Frontal cortex (tissue), 4 donors: ENCODE results near the gene MTUS2. TPM values are rescaled to one million over a fixed set of nuclear protein-coding genes. Genes with fewer than 3 reads are reported as not detected.
A peak's percentile ranks its signal among the peaks of the same experiment; 100 is the strongest.

Experiments used
- DNase-seq, 2 donors: peaks; one replicate each; pipeline ENCODE4 v3.0.0; 2012; ENCODE audit warnings: low spot score in 2 of 2
- FAIRE-seq: peaks from 2 replicates; lab custom pipeline; 2012; peaks lifted over from hg19 to GRCh38; lab: Jason Lieb, UNC
- total RNA-seq: library from RNA; depleted of rRNA; stranded (reverse); fragments of >200 nt; gene quantifications from one replicate; pipeline ENCODE4 v1.2.3, GENCODE V29; 2014
- donor health status: control.
- donor health status: control.
- donor health status: control.

The MTUS2 gene
- total RNA-seq, 1 donor from 2014 or later = 7.3 TPM

- FAIRE-seq = no peak
- DNase-seq = peak; percentile 78 to 88
These were observed 688.2 kb downstream of the MTUS2 start for GRCh38 chr13:29508130-29508875.

GRCh38 chr13:29508876-29509252 lies 688.7 kb downstream of the MTUS2 start:
- no peak for FAIRE-seq
- DNase-seq = no peak

- FAIRE-seq (no peak), DNase-seq (no peak)
These were observed 690.0 kb downstream of the MTUS2 start for GRCh38 chr13:29509999-29510589.

- no peak for DNase-seq
- FAIRE-seq = no peak
These were observed 690.5 kb downstream of the MTUS2 start for GRCh38 chr13:29510651-29511084.

GRCh38 chr13:29511106-29511796 lies 691.1 kb downstream of the MTUS2 start:
- FAIRE-seq = no peak
- no peak for DNase-seq

- FAIRE-seq (no peak), DNase-seq (no peak)
These were observed 691.8 kb downstream of the MTUS2 start for GRCh38 chr13:29511980-29512379.

- FAIRE-seq (no peak), DNase-seq (no peak)
These were observed 693.2 kb downstream of the MTUS2 start for GRCh38 chr13:29513002-29513980.

GRCh38 chr13:29513981-29514719 lies 694.0 kb downstream of the MTUS2 start:
- DNase-seq = no peak
- no peak for FAIRE-seq

- FAIRE-seq (no peak), DNase-seq (no peak)
These were observed 694.7 kb downstream of the MTUS2 start for GRCh38 chr13:29514720-29515310.

GRCh38 chr13:29515372-29515771 lies 695.2 kb downstream of the MTUS2 start:
- DNase-seq = no peak
- FAIRE-seq = no peak

GRCh38 chr13:29516012-29516411 lies 695.9 kb downstream of the MTUS2 start:
- FAIRE-seq = no peak
- DNase-seq = no peak

- no peak for DNase-seq
- FAIRE-seq = no peak
These were observed 696.7 kb downstream of the MTUS2 start for GRCh38 chr13:29516880-29517279.

GRCh38 chr13:29519921-29520320 lies 699.8 kb downstream of the MTUS2 start:
- no peak for DNase-seq
- FAIRE-seq = no peak

GRCh38 chr13:29520671-29521070 lies 700.5 kb downstream of the MTUS2 start:
- DNase-seq = no peak
- FAIRE-seq = no peak

- FAIRE-seq = no peak
- no peak for DNase-seq
These were observed 701.2 kb downstream of the MTUS2 start for GRCh38 chr13:29521336-29521735.

GRCh38 chr13:29522044-29522685 lies 702.0 kb downstream of the MTUS2 start:
- FAIRE-seq (no peak), DNase-seq (no peak)

GRCh38 chr13:29523199-29523961 lies 703.2 kb downstream of the MTUS2 start:
- DNase-seq (no peak), FAIRE-seq (no peak)

- DNase-seq (no peak), FAIRE-seq (no peak)
These were observed 704.0 kb downstream of the MTUS2 start for GRCh38 chr13:29524176-29524575.
